Measurements from ENCODE around the gene IPO4. TPM values are rescaled to one million over a fixed set of nuclear protein-coding genes. Genes with fewer than 3 reads are reported as not detected.

Gene IPO4
- total and polyA plus RNA-seq, 2 of the 8 experiments (the other 6 are each of a cell fraction or from before 2014, with no cell fraction given): 55.5 to 108 TPM

DNA sequence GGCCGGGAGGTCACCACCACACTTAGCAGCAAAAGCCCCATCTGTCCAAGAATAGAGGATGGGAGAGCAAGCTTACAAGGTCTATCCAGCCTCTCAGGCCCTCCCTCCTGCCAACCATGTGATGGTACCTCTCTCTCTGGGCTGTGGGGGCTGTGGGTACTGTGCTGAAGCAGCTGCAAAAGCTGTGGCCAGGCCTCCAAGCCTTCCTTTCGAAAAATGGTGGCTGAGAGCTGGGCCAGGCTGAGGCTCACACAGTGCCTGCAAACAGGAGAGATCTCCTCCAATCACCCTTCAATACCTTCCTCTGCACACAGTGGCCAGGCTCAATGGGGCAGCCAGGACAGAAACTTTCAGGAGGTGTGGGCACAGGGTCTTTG, 1.1 kb downstream of the IPO4 start (continued):
- TF ChIP-seq YY1 (IDR thresholded peaks at IDR 0.05; ENCODE audit: low read depth, low read length): no peak
- TF ChIP-seq ZNF274 (IDR thresholded peaks at IDR 0.05; ENCODE audit: borderline replicate concordance, extremely low read depth, low read length): no peak
- no peak for TF ChIP-seq HDAC6 (IDR thresholded peaks at IDR 0.05; ENCODE audit: low read depth, low read length)

All from H1 (cell line).